Caco-2 (cell line): ENCODE data around the gene NBL1. TPM values are rescaled to one million over a fixed set of nuclear protein-coding genes. Genes with fewer than 3 reads are reported as not detected.

Experiments used
- BruUV-seq: library from RNA; stranded (reverse); fragments of 400-500 nt; replicated peaks from 2 replicates; lab custom pipeline; 2021; lab: Mats Ljungman, UMichigan
- CTCF ChIA-PET: fragments of 300-600 bp; sonication (Branson Sonifier 250); formaldehyde crosslinking; loops from one replicate; lab custom pipeline; 2022; ENCODE audit warnings: antibody characterized with exemption; lab: Charles Lee
- POLR2A ChIA-PET: fragments of 300-600 bp; sonication (Branson Sonifier 250); formaldehyde crosslinking; loops from one replicate; lab custom pipeline; 2022; ENCODE audit warnings: antibody characterized with exemption; lab: Charles Lee
- DNase-seq, 2 experiments: peaks; one replicate each; pipeline versions ENCODE4 v3.0.0 to v3.0.0-alpha.2; 2020 to 2022
- H3K27me3 ChIP-seq: replicated peaks from 2 replicates; pipeline ENCODE4 v1.6.0; 2011; ENCODE audit warnings: low read length; ENCODE audit not compliant: control insufficient read depth, insufficient read depth
- H3K36me3 ChIP-seq: 2 replicates; pipeline ENCODE4 v1.5.1; 2011; ENCODE audit warnings: low read length; ENCODE audit not compliant: control insufficient read depth, insufficient read depth
- H3K4me1 ChIP-seq: fragments of 250-450 bp; sonication (Bioruptor Pico); 2 replicates; pipeline ENCODE4 v1.5.1; 2020; ENCODE audit warnings: mild to moderate bottlenecking
- H3K4me3 ChIP-seq: 2 replicates; pipeline ENCODE4 v1.5.1; 2011; ENCODE audit warnings: low read depth, mild to moderate bottlenecking, control low read depth, low read length
- H3K9me3 ChIP-seq: fragments of 250-450 bp; sonication (Bioruptor Pico); 2 replicates; pipeline ENCODE4 v1.5.1; 2020; ENCODE audit warnings: mild to moderate bottlenecking, moderate library complexity
- H3K27ac Mint-ChIP-seq: one replicate; pipeline ENCODE4 v1.8.0; 2022; ENCODE audit warnings: mixed read lengths; ENCODE audit not compliant: unreplicated experiment
- H3K27me3 Mint-ChIP-seq: one replicate; pipeline ENCODE4 v1.8.0; 2022; ENCODE audit warnings: mixed read lengths; ENCODE audit not compliant: insufficient read depth, unreplicated experiment
- H3K36me3 Mint-ChIP-seq: one replicate; pipeline ENCODE4 v1.8.0; 2022; ENCODE audit warnings: mild to moderate bottlenecking, mixed read lengths; ENCODE audit not compliant: insufficient read depth, unreplicated experiment
- H3K4me1 Mint-ChIP-seq: one replicate; pipeline ENCODE4 v1.8.0; 2022; ENCODE audit warnings: low read depth, mixed read lengths; ENCODE audit not compliant: unreplicated experiment
- H3K4me3 Mint-ChIP-seq: one replicate; pipeline ENCODE4 v1.8.0; 2022; ENCODE audit warnings: mild to moderate bottlenecking, moderate library complexity, mixed read lengths; ENCODE audit not compliant: unreplicated experiment
- H3K9me3 Mint-ChIP-seq: one replicate; pipeline ENCODE4 v1.8.0; 2022; ENCODE audit warnings: mixed read lengths; ENCODE audit not compliant: unreplicated experiment
- CTCF ChIP-seq, 2 experiments: fragments of 200-600 bp in 1 of 2; IDR thresholded peaks; 1 replicate in 1 of 2; 2 replicates in 1 of 2; pipeline versions ENCODE4 v1.5.1 to v1.8.0; 2011 to 2022; ENCODE audit warnings: antibody characterized with exemption in 1 of 2, control low read depth in 1 of 2, inconsistent platforms in 1 of 2, low read depth in 1 of 2, low read length in 1 of 2, mild to moderate bottlenecking in 1 of 2, moderate library complexity in 1 of 2; ENCODE audit not compliant: insufficient read depth in 1 of 2, severe bottlenecking in 1 of 2, unreplicated experiment in 1 of 2
- intact Hi-C: fragments of 100-400 bp; cut with micrococcal nuclease; formaldehyde crosslinking; loops from one replicate; pipeline ENCODE4 v1.10.0; 2022; ENCODE audit not compliant: unreplicated experiment
- total RNA-seq: library from RNA; stranded (reverse); gene quantifications from 2 replicates; pipeline ENCODE4 v1.2.3, GENCODE V29; 2022

NBL1 gene
- total RNA-seq, 1 experiment from 2014 or later, result 24.0 TPM

- intact Hi-C loops, result no loop called here
- Histone ChIP-seq H3K36me3 (peaks cover 3% of the 10 kb centered on the region; the same call in 1 of the 2 replicates), H3K27me3 (no peaks in the 10 kb centered on the region), H3K9me3 (no peaks in the 10 kb centered on the region), H3K4me1 (peaks cover 30% of the 10 kb centered on the region), H3K4me3 (no peak overlapping the region)
- ChIA-PET CTCF (no interaction called here), POLR2A (interaction anchor here (1.0 kb wide), 1 partner anchor 369 kb away, joined by 4 read pairs; the partner anchor contains the start of genes EMC1 and MRTO4)
- Mint-ChIP-seq H3K36me3 (peaks cover 24% of the 10 kb centered on the region), H3K9me3 (no peaks in the 10 kb centered on the region), H3K4me1 (no peaks in the 10 kb centered on the region), H3K27ac (no peak overlapping the region), H3K27me3 (no peaks in the 10 kb centered on the region), H3K4me3 (no peak overlapping the region)
- no peak for TF ChIP-seq CTCF (IDR thresholded peaks at IDR 0.05; ENCODE audit: insufficient read depth in 1 of 2, low read depth in 1 of 2, low read length in 1 of 2, severe bottlenecking in 1 of 2, unreplicated experiment in 1 of 2)
- no peak for DNase-seq
- BruUV-seq, result no TSS peak
These were observed 23.3 kb upstream of the NBL1 start for GRCh38 chr1:19620786-19621185.

- H3K27ac Mint-ChIP-seq, result no peak overlapping the region
- no TSS peak for BruUV-seq
- H3K36me3 Mint-ChIP-seq, result peaks cover 24% of the 10 kb centered on the region
- TF ChIP-seq CTCF (IDR thresholded peaks at IDR 0.05; ENCODE audit: insufficient read depth in 1 of 2, low read depth in 1 of 2, low read length in 1 of 2, severe bottlenecking in 1 of 2, unreplicated experiment in 1 of 2), result no peak
- no peaks in the 10 kb centered on the region for H3K4me1 Mint-ChIP-seq
- POLR2A ChIA-PET, result no interaction called here
- H3K27me3 Mint-ChIP-seq, result no peaks in the 10 kb centered on the region
- DNase-seq, result no peak
- CTCF ChIA-PET, result interaction anchor here (0.6 kb wide), 1 partner anchor 133 kb away, joined by 4 read pairs; no protein-coding TSS in a partner anchor
- H3K4me1 ChIP-seq, result peaks cover 30% of the 10 kb centered on the region
- no peaks in the 10 kb centered on the region for H3K9me3 Mint-ChIP-seq
- intact Hi-C loops, result no loop called here
- no peaks in the 10 kb centered on the region for H3K27me3 ChIP-seq
- H3K4me3 ChIP-seq, result no peak overlapping the region
- no peak overlapping the region for H3K4me3 Mint-ChIP-seq
- H3K36me3 ChIP-seq, result peaks cover 3% of the 10 kb centered on the region; the same call in 1 of the 2 replicates
- H3K9me3 ChIP-seq, result no peaks in the 10 kb centered on the region
These were observed 22.7 kb upstream of the NBL1 start for GRCh38 chr1:19621274-19621950.

- Histone ChIP-seq H3K27me3 (no peaks in the 10 kb centered on the region), H3K4me1 (peaks cover 30% of the 10 kb centered on the region), H3K4me3 (no peak overlapping the region), H3K36me3 (peaks cover 3% of the 10 kb centered on the region; the same call in 1 of the 2 replicates), H3K9me3 (no peaks in the 10 kb centered on the region)
- no TSS peak for BruUV-seq
- Mint-ChIP-seq H3K4me3 (no peak overlapping the region), H3K27me3 (no peaks in the 10 kb centered on the region), H3K4me1 (no peaks in the 10 kb centered on the region), H3K9me3 (no peaks in the 10 kb centered on the region), H3K27ac (no peak overlapping the region), H3K36me3 (peaks cover 32% of the 10 kb centered on the region)
- CTCF ChIA-PET, result no interaction called here
- intact Hi-C loops, result no loop called here
- no peak for DNase-seq
- POLR2A ChIA-PET, result no interaction called here
- no peak for TF ChIP-seq CTCF (IDR thresholded peaks at IDR 0.05; ENCODE audit: insufficient read depth in 1 of 2, low read depth in 1 of 2, low read length in 1 of 2, severe bottlenecking in 1 of 2, unreplicated experiment in 1 of 2)
These were observed 21.9 kb upstream of the NBL1 start for GRCh38 chr1:19622204-19622603.
